GM18502 (cell line): ENCODE results near the gene CLCN2.

Source experiments
- ATAC-seq: cut with Tn5 transposase; IDR thresholded peaks from one replicate; pipeline ENCODE4 v1.9.1; 2021; ENCODE audit warnings: mild to moderate bottlenecking; ENCODE audit not compliant: unreplicated experiment, poor library complexity

CLCN2 gene

DNA sequence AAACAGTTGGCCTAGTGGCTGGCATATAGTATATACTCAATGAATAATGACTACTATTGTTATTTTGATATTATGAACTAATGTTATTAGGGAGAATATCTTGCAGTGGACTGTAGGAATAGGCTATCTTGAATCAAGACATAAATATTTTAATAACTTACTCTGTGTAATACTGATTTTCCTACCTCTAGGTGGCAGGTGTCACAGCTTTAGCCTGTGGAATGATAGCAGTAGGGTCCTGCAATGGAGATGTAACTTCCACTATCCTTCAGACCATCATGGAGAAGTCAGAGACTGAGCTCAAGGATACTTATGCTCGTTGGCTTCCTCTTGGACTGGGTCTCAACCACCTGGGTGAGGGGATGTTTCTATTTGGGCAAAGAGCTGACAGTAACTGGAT, 55.8 kb downstream of the CLCN2 start:
- no peak for ATAC-seq

DNA sequence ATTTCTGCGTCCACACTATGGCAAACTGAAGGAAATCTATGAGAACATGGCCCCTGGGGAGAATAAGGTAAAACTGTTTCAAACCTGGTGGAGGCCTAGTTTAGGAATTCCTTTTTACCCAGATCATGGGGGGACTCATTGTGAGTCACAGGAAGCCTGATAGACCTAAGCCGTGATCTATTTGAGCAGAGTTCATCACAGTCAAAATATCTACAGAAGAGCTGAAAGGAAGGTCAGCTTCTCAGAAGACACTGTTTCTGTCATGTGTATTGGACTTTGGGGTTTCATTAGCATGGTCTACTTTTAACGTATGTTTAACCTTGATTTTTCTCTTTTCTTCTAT, 61.1 kb downstream of the CLCN2 start:
- ATAC-seq = no peak

- ATAC-seq = no peak
These were observed 61.7 kb downstream of the CLCN2 start for GRCh38 chr3:184299488-184300377.

DNA sequence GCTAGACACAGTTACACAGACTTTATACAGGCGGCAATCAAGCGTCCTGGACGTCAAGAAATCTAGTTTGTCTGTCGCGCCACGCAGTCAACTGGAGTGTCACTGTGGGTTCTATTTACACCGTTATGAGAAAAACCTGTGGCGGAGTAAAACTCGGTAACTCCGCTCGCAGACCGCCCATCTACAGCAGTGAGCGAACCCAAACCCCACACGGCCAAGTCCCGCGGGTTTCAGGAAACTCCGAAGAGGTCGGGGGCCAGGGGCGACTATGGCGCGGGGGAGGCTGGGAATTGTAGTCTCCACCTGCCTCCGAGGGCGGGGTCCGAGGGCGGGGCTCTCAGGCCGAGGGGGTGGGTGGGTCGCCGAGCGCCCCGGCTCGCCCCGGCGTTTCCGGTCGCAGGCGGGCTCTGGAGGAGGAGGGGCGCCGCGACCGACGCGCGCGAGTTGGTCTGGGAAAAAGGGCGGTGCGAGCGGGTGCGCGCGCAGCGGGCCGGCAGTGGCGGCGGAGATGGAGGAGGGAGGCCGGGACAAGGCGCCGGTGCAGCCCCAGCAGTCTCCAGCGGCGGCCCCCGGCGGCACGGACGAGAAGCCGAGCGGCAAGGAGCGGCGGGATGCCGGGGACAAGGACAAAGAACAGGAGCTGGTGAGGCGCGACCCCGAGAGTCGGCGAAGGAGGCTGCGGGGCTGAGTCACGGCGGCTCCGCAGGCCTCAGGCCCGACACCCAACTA, 62.5 kb downstream of the CLCN2 start, which contains the start of gene PSMD2:
Gene PSMD2 (plus strand): TSS at position 483 of the 729 bp plus-strand sequence. CDS start 26 bp downstream, at position 509.
- peak; percentile 94 for ATAC-seq

DNA sequence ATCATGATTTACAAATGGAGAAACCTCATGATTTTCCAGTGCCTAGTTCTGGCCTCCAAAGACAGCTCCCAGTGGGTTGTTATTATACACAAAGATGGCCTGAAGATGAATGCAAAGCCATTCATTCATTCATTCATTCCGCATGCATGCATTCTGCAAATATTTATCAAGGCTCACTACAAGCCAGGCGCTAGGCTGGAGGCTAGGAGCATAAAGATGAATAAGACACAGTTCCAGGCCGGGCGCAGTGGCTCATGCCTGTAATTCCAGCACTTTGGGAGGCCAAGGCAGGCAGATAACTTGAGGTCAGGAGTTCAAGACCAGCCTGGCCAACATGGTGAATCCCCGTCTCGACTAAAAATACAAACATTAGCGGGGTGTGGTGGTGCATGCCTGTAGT, 64.8 kb downstream of the CLCN2 start:
- ATAC-seq = no peak
